IPS-11a (cell line): ENCODE data around the gene EYS.

Experiments
- H3K4me3 ChIP-seq: one replicate; pipeline ENCODE4 v1.5.1; 2013; ENCODE audit warnings: low read depth, low read length, control low read depth

Gene EYS

GRCh38 chr6:64987066-64987465 lies 720.0 kb downstream of the EYS start:
- no peak overlapping the region for H3K4me3 ChIP-seq

GRCh38 chr6:64985726-64986125 lies 721.3 kb downstream of the EYS start:
- no peak overlapping the region for H3K4me3 ChIP-seq

- H3K4me3 ChIP-seq = no peak overlapping the region
These were observed 722.1 kb downstream of the EYS start for GRCh38 chr6:64984948-64985347.

- no peak overlapping the region for H3K4me3 ChIP-seq
These were observed 723.9 kb downstream of the EYS start for GRCh38 chr6:64983089-64983488.

GRCh38 chr6:64973142-64973541 lies 733.9 kb downstream of the EYS start:
- H3K4me3 ChIP-seq = no peak overlapping the region

- no peak overlapping the region for H3K4me3 ChIP-seq
These were observed 737.9 kb downstream of the EYS start for GRCh38 chr6:64969139-64969538.

GRCh38 chr6:64955435-64955848 lies 751.6 kb downstream of the EYS start:
- H3K4me3 ChIP-seq = no peak overlapping the region

GRCh38 chr6:64949257-64949656 lies 757.8 kb downstream of the EYS start:
- no peak overlapping the region for H3K4me3 ChIP-seq

GRCh38 chr6:64948261-64948660 lies 758.8 kb downstream of the EYS start:
- H3K4me3 ChIP-seq = no peak overlapping the region

GRCh38 chr6:64945450-64945849 lies 761.6 kb downstream of the EYS start:
- H3K4me3 ChIP-seq = no peak overlapping the region

GRCh38 chr6:64932486-64932885 lies 774.5 kb downstream of the EYS start:
- no peak overlapping the region for H3K4me3 ChIP-seq

GRCh38 chr6:64930681-64931080 lies 776.3 kb downstream of the EYS start:
- no peak overlapping the region for H3K4me3 ChIP-seq

GRCh38 chr6:64926051-64926450 lies 781.0 kb downstream of the EYS start:
- no peak overlapping the region for H3K4me3 ChIP-seq

- no peak overlapping the region for H3K4me3 ChIP-seq
These were observed 786.8 kb downstream of the EYS start for GRCh38 chr6:64920257-64920656.

- no peak overlapping the region for H3K4me3 ChIP-seq
These were observed 792.9 kb downstream of the EYS start for GRCh38 chr6:64914124-64914523.

- H3K4me3 ChIP-seq = no peak overlapping the region
These were observed 794.1 kb downstream of the EYS start for GRCh38 chr6:64912966-64913365.

- H3K4me3 ChIP-seq = no peak overlapping the region
These were observed 798.9 kb downstream of the EYS start for GRCh38 chr6:64908104-64908503.

- H3K4me3 ChIP-seq = no peak overlapping the region
These were observed 802.4 kb downstream of the EYS start for GRCh38 chr6:64904616-64905015.

GRCh38 chr6:64902596-64902995 lies 804.4 kb downstream of the EYS start:
- H3K4me3 ChIP-seq = no peak overlapping the region

- no peak overlapping the region for H3K4me3 ChIP-seq
These were observed 810.1 kb downstream of the EYS start for GRCh38 chr6:64896939-64897338.

- H3K4me3 ChIP-seq = no peak overlapping the region
These were observed 811.1 kb downstream of the EYS start for GRCh38 chr6:64895945-64896344.

GRCh38 chr6:64890609-64891008 lies 816.4 kb downstream of the EYS start:
- H3K4me3 ChIP-seq = no peak overlapping the region

- H3K4me3 ChIP-seq = no peak overlapping the region
These were observed 817.9 kb downstream of the EYS start for GRCh38 chr6:64889144-64889543.

- no peak overlapping the region for H3K4me3 ChIP-seq
These were observed 832.2 kb downstream of the EYS start for GRCh38 chr6:64874776-64875175.
